HG03280 (cell line): ENCODE results near the gene FHIT.

Experiments
- ATAC-seq: cut with Tn5 transposase; IDR thresholded peaks from one replicate; pipeline ENCODE4 v1.9.1; 2021; ENCODE audit warnings: mild to moderate bottlenecking, moderate library complexity; ENCODE audit not compliant: unreplicated experiment

The FHIT gene

GRCh38 chr3:60867200-60867599 is 384.1 kb downstream of the FHIT start:
- ATAC-seq: no peak

- ATAC-seq: no peak
Measured at GRCh38 chr3:60856257-60857046, 394.8 kb downstream of the FHIT start.

GRCh38 chr3:60855250-60855649 is 396.0 kb downstream of the FHIT start:
- ATAC-seq: no peak

- no peak for ATAC-seq
Measured at GRCh38 chr3:60854791-60855190, 396.5 kb downstream of the FHIT start.

GRCh38 chr3:60847791-60848190 is 403.5 kb downstream of the FHIT start:
- ATAC-seq: no peak

- ATAC-seq: no peak
Measured at GRCh38 chr3:60844256-60844655, 407.0 kb downstream of the FHIT start.

- ATAC-seq: no peak
Measured at GRCh38 chr3:60841355-60841754, 409.9 kb downstream of the FHIT start.

GRCh38 chr3:60839246-60839645 is 412.0 kb downstream of the FHIT start:
- no peak for ATAC-seq

GRCh38 chr3:60835796-60836195 is 415.5 kb downstream of the FHIT start:
- no peak for ATAC-seq

GRCh38 chr3:60829058-60829457 is 422.2 kb downstream of the FHIT start:
- ATAC-seq: no peak

GRCh38 chr3:60827666-60828065 is 423.6 kb downstream of the FHIT start:
- ATAC-seq: no peak

GRCh38 chr3:60826511-60826910 is 424.7 kb downstream of the FHIT start:
- no peak for ATAC-seq

GRCh38 chr3:60812502-60812901 is 438.8 kb downstream of the FHIT start:
- no peak for ATAC-seq

GRCh38 chr3:60810881-60811280 is 440.4 kb downstream of the FHIT start:
- no peak for ATAC-seq

GRCh38 chr3:60809857-60810610 is 441.2 kb downstream of the FHIT start:
- ATAC-seq: no peak

GRCh38 chr3:60803216-60804173 is 447.8 kb downstream of the FHIT start:
- ATAC-seq: no peak

- ATAC-seq: no peak
Measured at GRCh38 chr3:60801307-60801706, 449.9 kb downstream of the FHIT start.

GRCh38 chr3:60798456-60798855 is 452.8 kb downstream of the FHIT start:
- ATAC-seq: no peak

GRCh38 chr3:60792249-60792852 is 458.9 kb downstream of the FHIT start:
- no peak for ATAC-seq

GRCh38 chr3:60788185-60788584 is 463.1 kb downstream of the FHIT start:
- no peak for ATAC-seq

GRCh38 chr3:60781935-60782334 is 469.3 kb downstream of the FHIT start:
- no peak for ATAC-seq
